Small intestine (tissue), 7 donors: ENCODE results near the gene CDCP1. TPM values are rescaled to one million over a fixed set of nuclear protein-coding genes. Genes with fewer than 3 reads are reported as not detected.
"Not testable (repeated sequence)": the region's sequence is repeated elsewhere in the genome, so short reads cannot be mapped to it uniquely, and the experiment has no call there.

Experiments used
- DNase-seq, 2 donors: peaks; one replicate each; pipeline versions ENCODE4 v3.0.0 to v3.0.0-alpha.2; 2013
- FAIRE-seq: peaks from 2 replicates; lab custom pipeline; 2012; peaks lifted over from hg19 to GRCh38; lab: Jason Lieb, UNC
- H3K27ac ChIP-seq, 3 donors: one replicate each; pipeline ENCODE4 v1.5.1; 2013; ENCODE audit warnings: low read length in 2 of 3, mild to moderate bottlenecking in 2 of 3, control low read depth in 1 of 3, inconsistent platforms in 1 of 3, low read depth in 1 of 3, moderate library complexity in 1 of 3
- H3K27me3 ChIP-seq, 3 donors: one replicate each; pipeline ENCODE4 v1.6.1; 2013; ENCODE audit warnings: low read length in 3 of 3, inconsistent platforms in 1 of 3; ENCODE audit not compliant: control insufficient read depth in 3 of 3, insufficient read depth in 3 of 3
- H3K36me3 ChIP-seq, 3 donors: one replicate each; pipeline ENCODE4 v1.6.1; 2013; ENCODE audit warnings: low read length in 3 of 3, inconsistent platforms in 1 of 3, low read depth in 1 of 3, mild to moderate bottlenecking in 1 of 3, moderate library complexity in 1 of 3; ENCODE audit not compliant: control insufficient read depth in 3 of 3, insufficient read depth in 2 of 3
- H3K4me1 ChIP-seq, 3 donors: one replicate each; pipeline ENCODE4 v1.6.1; 2013; ENCODE audit warnings: low read length in 2 of 3, inconsistent platforms in 1 of 3, low read depth in 1 of 3, mild to moderate bottlenecking in 1 of 3, moderate library complexity in 1 of 3; ENCODE audit not compliant: control insufficient read depth in 3 of 3, insufficient read depth in 2 of 3
- H3K4me3 ChIP-seq, 3 donors: one replicate each; pipeline ENCODE4 v1.5.1; 2013; ENCODE audit warnings: low read length in 3 of 3, control low read depth in 1 of 3, inconsistent platforms in 1 of 3, low read depth in 1 of 3, mild to moderate bottlenecking in 1 of 3, moderate library complexity in 1 of 3
- H3K9me3 ChIP-seq, 2 donors: one replicate each; pipeline ENCODE4 v1.6.1; 2013; ENCODE audit warnings: low read depth in 1 of 2, low read length in 1 of 2; ENCODE audit not compliant: control insufficient read depth in 2 of 2, insufficient read depth in 1 of 2
- WGBS, 3 donors: extraction: QIAGEN DNeasy Blood & Tissue Kit; methylation state at CpG; one replicate each; pipeline ENCODE4 v1.1.7; 2013; 5-methylcytosine and 5-hydroxymethylcytosine counted together
- polyA plus RNA-seq, 4 donors: library from polyadenylated mRNA; stranded (reverse) in 3 of 4; unstranded in 1 of 4; fragments of 200-250 nt in 3 of 4; fragments of 120-200 nt in 1 of 4; gene quantifications; one replicate each; pipeline versions ENCODE4 v1.2.1 to v1.2.3, GENCODE V29; 2013
- donor health status: healthy with polysubstance abuse.
- donor health status: control.
- donor health status: control.
- donor health status: Bipolar disorder and iron deficiency.
- donor health status: healthy.

The CDCP1 gene
- polyA plus RNA-seq, 4 donors, result 8.4 to 30.6 (median 12.6) TPM

DNA sequence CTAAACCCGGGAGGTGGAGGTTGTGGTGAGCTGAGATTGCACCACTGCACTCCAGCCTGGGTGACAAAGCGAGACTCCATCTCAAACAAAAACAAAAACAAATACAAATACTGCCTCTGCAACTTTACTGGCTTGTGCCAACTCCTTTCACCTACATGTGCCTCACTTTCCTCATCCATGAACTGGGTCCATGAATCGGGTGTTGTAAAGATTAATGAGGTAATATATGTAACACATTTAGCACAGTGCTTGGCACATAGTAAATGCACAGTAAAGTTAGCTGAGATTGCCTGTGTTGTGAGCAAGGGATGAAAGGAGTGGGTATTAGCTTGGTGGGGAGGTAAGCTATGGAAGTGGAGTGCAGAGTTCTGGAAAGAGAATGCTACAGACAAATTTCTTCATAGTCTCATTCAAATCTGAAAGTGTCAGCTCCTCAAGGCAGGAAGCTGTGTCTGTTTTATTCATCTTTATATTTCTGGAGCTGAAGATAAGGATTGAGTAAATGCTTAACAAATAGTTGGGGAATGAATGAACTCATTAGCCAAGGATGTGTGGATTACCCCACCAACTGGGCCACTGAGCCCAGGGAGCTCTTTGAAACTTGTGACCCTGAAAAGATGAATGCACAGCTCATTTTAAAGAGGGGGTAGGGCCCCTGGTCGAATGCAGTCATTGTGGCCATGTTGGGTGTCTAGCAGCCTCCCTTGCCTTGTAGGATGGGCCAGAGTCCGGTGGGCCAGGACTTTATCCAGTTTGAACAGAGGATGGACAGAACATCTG is 7.7 kb upstream of the CDCP1 start:
- WGBS, 3 donors, result 54 to 76% (median 54%) methylated on average over 5 of the region's 5 CpGs
- no peaks in the 10 kb centered on the region for H3K27me3 ChIP-seq
- no peak overlapping the region for H3K4me3 ChIP-seq
- H3K4me1 ChIP-seq, result no peaks in the 10 kb centered on the region
- H3K9me3 ChIP-seq, result no peaks in the 10 kb centered on the region
- H3K36me3 ChIP-seq, result no peaks in the 10 kb centered on the region
- no peak for FAIRE-seq
- no peak overlapping the region for H3K27ac ChIP-seq
- no peak for DNase-seq

DNA sequence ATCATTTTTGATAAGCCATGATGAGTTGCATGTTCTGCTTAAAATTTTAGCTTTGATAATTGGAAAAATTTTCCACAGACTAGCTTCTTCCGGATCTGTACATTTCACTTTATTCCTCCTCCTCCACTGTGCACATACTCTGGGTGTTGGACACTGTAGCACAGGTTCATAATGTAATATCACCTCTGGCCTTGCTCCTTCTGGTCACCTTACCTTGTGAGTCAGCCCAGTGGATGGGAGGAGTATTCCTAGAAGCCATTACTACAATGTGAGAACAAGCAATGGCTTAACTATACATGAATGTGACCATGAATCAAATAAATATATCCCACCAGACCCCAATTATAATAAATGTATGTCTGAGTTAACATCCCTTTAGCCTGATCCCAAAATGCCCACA is 6.1 kb upstream of the CDCP1 start:
- H3K27ac ChIP-seq, result no peak overlapping the region
- WGBS, 3 donors, result 92 to 100% (median 96%) methylated on average over 1 of the region's 1 CpG
- H3K27me3 ChIP-seq, result peaks cover 0 to 3% (median 0%) of the 10 kb centered on the region in 3 donors
- H3K4me3 ChIP-seq, result no peak overlapping the region
- FAIRE-seq (no peak), DNase-seq (no peak)
- H3K36me3 ChIP-seq, result no peaks in the 10 kb centered on the region
- H3K4me1 ChIP-seq, result no peaks in the 10 kb centered on the region
- H3K9me3 ChIP-seq, result no peaks in the 10 kb centered on the region

DNA sequence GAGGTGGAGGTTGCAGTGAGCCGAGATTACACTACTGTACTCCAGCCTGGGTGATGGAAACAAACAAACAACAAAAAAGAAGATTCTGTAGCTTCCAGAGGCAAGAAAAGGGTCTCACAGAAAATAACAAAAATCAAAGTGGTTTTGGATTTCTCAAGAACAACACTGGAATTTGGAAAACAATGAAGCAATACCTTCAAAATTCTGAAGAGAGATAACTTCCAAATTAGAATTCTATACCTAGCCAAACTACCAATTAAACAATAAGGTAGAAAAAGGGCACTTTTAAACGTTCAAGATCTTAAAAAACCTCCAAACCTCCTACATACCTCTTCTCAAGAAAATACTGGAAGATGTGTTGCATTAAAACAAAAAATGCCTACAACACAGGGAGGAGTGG is 4.9 kb upstream of the CDCP1 start:
- DNase-seq, result no peak
- H3K4me1 ChIP-seq, result no peaks in the 10 kb centered on the region
- H3K27me3 ChIP-seq, result peaks cover 0 to 11% (median 0%) of the 10 kb centered on the region in 3 donors
- H3K4me3 ChIP-seq, result no peak overlapping the region
- no peaks in the 10 kb centered on the region for H3K36me3 ChIP-seq
- H3K27ac ChIP-seq, result no peak overlapping the region
- H3K9me3 ChIP-seq, result no peaks in the 10 kb centered on the region
- FAIRE-seq, result no peak
- 52 to 69% (median 68%) methylated on average over 2 of the region's 2 CpGs for WGBS, 3 donors

DNA sequence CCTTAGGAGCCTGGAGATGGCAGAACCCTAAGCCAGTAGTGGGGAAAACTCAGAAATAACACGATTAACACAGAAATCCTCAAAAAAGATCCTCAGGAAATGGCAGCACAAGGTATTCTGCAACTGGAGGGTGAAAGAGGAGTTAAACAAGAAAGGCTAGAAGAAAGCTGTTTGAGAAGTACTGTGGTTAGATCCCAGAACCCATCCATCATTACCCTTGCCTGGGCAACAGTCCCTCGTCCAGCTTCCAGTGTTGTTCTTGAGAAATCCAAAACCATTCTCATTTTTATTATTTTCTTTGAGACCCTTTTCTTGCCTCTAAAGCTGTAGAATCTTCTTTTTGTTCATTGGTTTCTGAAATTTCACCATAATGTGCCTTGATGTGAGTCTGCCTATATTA is 2.7 kb upstream of the CDCP1 start:
- H3K4me3 ChIP-seq, result no peak overlapping the region
- H3K27me3 ChIP-seq, result peaks cover 0 to 11% (median 2%) of the 10 kb centered on the region in 3 donors
- 58 to 84% (median 75%) methylated on average over 2 of the region's 2 CpGs for WGBS, 3 donors
- H3K9me3 ChIP-seq, result no peaks in the 10 kb centered on the region
- no peak overlapping the region for H3K27ac ChIP-seq
- FAIRE-seq (no peak), DNase-seq (no peak)
- no peaks in the 10 kb centered on the region for H3K36me3 ChIP-seq
- peaks cover 0 to under 1% (median 0%) of the 10 kb centered on the region in 3 donors for H3K4me1 ChIP-seq

DNA sequence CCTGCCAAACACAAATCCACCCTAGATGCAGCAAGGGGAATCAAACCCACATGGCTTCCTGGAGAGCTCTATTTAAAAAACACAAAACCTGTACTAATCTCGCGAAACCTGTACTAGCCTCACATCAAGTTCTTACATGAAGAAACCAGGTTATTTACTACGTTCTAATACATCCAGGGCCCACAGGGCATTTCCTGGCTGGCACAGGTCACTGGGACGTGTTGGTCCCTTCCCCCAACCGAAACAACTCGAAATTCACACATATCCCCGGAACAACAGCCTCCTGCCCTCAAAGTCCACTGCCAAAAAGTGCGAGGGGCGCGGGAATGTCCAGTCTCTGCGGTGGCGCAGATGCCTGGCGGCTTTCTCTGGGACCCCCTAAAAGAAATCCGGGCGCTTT is 955 bp downstream of the CDCP1 start:
- H3K36me3 ChIP-seq, result no peaks in the 10 kb centered on the region
- H3K4me1 ChIP-seq, result peaks cover 4 to 5% (median 5%) of the 10 kb centered on the region in 3 donors
- H3K4me3 ChIP-seq, result peak overlapping the region; percentile 65 to 74 (median 74)
- H3K27ac ChIP-seq, result peak overlapping the region; percentile 89 to 96 (median 96)
- DNase-seq (peak in 1 of 2 donors; percentile 43), FAIRE-seq (no peak)
- H3K9me3 ChIP-seq, result no peaks in the 10 kb centered on the region
- H3K27me3 ChIP-seq, result peaks cover 0 to 11% (median 2%) of the 10 kb centered on the region in 3 donors
- WGBS, 3 donors, result 2 to 10% (median 10%) methylated on average over 15 of the region's 15 CpGs

DNA sequence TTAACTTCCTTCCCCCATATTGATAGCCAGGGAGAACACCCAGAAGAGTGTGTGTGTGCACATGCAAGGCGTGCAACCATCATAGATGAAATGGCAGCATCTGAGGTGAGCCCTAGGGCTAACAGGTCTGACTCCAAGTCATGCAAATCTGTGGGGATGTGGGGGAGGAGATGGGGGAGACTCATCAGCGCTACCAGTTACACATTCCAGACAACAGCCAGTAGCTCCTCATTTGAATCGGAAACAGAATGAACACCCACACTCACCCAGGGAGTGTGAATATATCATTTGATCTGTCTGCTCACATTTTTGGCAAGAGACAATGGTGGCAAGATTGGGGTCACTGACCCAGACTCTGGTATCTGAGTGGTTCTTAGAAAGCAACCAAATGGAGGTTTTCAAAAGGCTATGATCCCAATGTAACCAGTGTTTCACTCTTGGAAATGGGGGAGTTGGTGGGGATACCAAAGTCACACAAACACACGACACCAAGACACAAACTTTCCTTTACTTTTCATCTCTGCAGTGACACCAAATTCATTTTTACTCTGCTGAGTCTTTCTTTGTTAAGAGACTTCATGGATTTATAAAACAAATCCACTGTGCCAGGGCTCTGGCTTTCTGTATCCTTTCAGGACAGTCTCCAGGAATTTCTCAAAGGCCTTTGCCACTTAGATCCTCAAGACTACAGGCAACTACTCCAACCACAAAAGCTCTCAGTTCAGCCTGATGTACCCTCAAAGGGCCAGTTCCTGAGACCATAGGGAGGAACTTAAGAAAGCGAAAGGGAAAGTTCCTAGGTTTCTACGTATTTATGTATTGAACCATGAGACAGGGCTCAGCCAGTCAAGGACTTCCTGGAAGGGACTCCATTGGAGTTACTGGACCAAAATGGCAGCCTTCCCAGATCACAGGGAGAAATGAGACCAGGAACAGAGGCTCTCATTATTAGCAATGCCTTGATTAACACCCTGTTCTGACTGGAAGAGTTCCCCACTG is 2.2 kb downstream of the CDCP1 start:
- H3K27ac ChIP-seq, result peak overlapping the region in 2 of 3 donors; percentile 2 to 76
- peak; percentile 53 to 80 for DNase-seq

DNA sequence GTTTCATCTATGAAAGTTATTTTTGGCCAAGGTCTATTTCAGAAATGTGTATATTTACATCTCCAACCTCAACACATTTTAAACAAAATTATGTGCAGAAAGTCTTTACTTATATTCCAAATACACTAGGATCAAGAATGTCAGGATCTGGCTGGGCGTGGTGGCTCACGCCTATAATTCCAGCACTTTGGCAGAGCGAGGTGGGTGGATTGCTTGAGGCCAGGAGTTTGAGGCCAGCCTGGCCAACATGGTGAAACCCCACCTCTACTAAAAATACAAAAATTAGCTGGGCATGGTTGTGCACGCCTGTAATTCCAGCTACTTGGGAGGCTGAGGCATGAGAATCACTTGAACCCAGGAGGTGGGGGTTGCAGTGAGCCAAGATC is 5.4 kb downstream of the CDCP1 start:
- H3K36me3 ChIP-seq, H3K9me3 ChIP-seq, H3K27me3 ChIP-seq, H3K27ac ChIP-seq, DNase-seq, H3K4me3 ChIP-seq, FAIRE-seq: not testable (repeated sequence)
- peaks cover 5 to 40% (median 14%) of the 10 kb centered on the region in 3 donors for H3K4me1 ChIP-seq
- WGBS, 3 donors, result 25 to 65% (median 31%) methylated on average over 4 of the region's 4 CpGs

More for the DNA sequence above, 2.2 kb downstream of the CDCP1 start:
- FAIRE-seq, result no peak
- H3K27me3 ChIP-seq, result peaks cover 0 to 11% (median 2%) of the 10 kb centered on the region in 3 donors
- peak overlapping the region in 1 of 3 donors; percentile 74 for H3K4me3 ChIP-seq
- WGBS, 3 donors, result 59 to 75% (median 72%) methylated on average over 6 of the region's 6 CpGs
- peaks cover 4 to 14% (median 5%) of the 10 kb centered on the region in 3 donors for H3K4me1 ChIP-seq
- H3K36me3 ChIP-seq, result peaks cover 0 to 5% (median 0%) of the 10 kb centered on the region in 3 donors
- no peaks in the 10 kb centered on the region for H3K9me3 ChIP-seq
